Stimulated activated CD4-positive, alpha-beta T cell treated with anti-CD3 and anti-CD28 coated beads, Interleukin-15, amount 100 ng/mL, for 48 hours (primary cell): ENCODE results near the gene NPC1L1.

Experiments used
- DNase-seq, 2 donors: peaks; one replicate each; pipeline ENCODE4 v3.0.0-alpha.2; 2020; ENCODE audit warnings: low read depth in 2 of 2

NPC1L1 gene

GRCh38 chr7:44505595-44505994 lies 35.5 kb downstream of the NPC1L1 start:
- no peak for DNase-seq

- DNase-seq = no peak
Observed at GRCh38 chr7:44498230-44498954, 42.7 kb downstream of the NPC1L1 start.

GRCh38 chr7:44497155-44498027 lies 43.7 kb downstream of the NPC1L1 start:
- DNase-seq = no peak

GRCh38 chr7:44496385-44496784 lies 44.7 kb downstream of the NPC1L1 start:
- DNase-seq = no peak

- DNase-seq = no peak
Observed at GRCh38 chr7:44494960-44495359, 46.2 kb downstream of the NPC1L1 start.

- DNase-seq = no peak
Observed at GRCh38 chr7:44491229-44491628, 49.9 kb downstream of the NPC1L1 start.

GRCh38 chr7:44490351-44491200 lies 50.6 kb downstream of the NPC1L1 start, which contains the start of gene NUDCD3:
Gene NUDCD3, minus strand, starts transcription at chr7:44490658. Its CDS starts 58 bp downstream, at chr7:44490600.
- peak; percentile 66 to 76 for DNase-seq

- peak in 1 of 2 donors; percentile 31 for DNase-seq
Observed at GRCh38 chr7:44489955-44490350, 51.2 kb downstream of the NPC1L1 start.

- no peak for DNase-seq
Observed at GRCh38 chr7:44488955-44489354, 52.2 kb downstream of the NPC1L1 start.

GRCh38 chr7:44486693-44487092 lies 54.4 kb downstream of the NPC1L1 start:
- DNase-seq = no peak

- no peak for DNase-seq
Observed at GRCh38 chr7:44486001-44486400, 55.1 kb downstream of the NPC1L1 start.

- no peak for DNase-seq
Observed at GRCh38 chr7:44484482-44485313, 56.4 kb downstream of the NPC1L1 start.

GRCh38 chr7:44482502-44483485 lies 58.3 kb downstream of the NPC1L1 start:
- no peak for DNase-seq

- DNase-seq = no peak
Observed at GRCh38 chr7:44477938-44478337, 63.2 kb downstream of the NPC1L1 start.

- DNase-seq = peak; percentile 40 to 44
Observed at GRCh38 chr7:44477063-44477830, 63.9 kb downstream of the NPC1L1 start.

GRCh38 chr7:44476313-44476712 lies 64.8 kb downstream of the NPC1L1 start:
- no peak for DNase-seq

GRCh38 chr7:44473295-44473694 lies 67.8 kb downstream of the NPC1L1 start:
- DNase-seq = no peak

- no peak for DNase-seq
Observed at GRCh38 chr7:44472843-44473242, 68.3 kb downstream of the NPC1L1 start.

- no peak for DNase-seq
Observed at GRCh38 chr7:44471850-44472249, 69.3 kb downstream of the NPC1L1 start.
